Stimulated activated CD8-positive, alpha-beta memory T cell treated with anti-CD3 and anti-CD28 coated beads, Interleukin-15, amount 100 ng/mL, for 48 hours (primary cell): ENCODE data around the gene RMND1.
"Not testable (repeated sequence)": the region's sequence is repeated elsewhere in the genome, so short reads cannot be mapped to it uniquely, and the experiment has no call there.

Experiments
- DNase-seq, 2 donors: peaks; one replicate each; pipeline ENCODE4 v3.0.0-alpha.2; 2020; ENCODE audit warnings: low read depth in 2 of 2

The RMND1 gene

DNA sequence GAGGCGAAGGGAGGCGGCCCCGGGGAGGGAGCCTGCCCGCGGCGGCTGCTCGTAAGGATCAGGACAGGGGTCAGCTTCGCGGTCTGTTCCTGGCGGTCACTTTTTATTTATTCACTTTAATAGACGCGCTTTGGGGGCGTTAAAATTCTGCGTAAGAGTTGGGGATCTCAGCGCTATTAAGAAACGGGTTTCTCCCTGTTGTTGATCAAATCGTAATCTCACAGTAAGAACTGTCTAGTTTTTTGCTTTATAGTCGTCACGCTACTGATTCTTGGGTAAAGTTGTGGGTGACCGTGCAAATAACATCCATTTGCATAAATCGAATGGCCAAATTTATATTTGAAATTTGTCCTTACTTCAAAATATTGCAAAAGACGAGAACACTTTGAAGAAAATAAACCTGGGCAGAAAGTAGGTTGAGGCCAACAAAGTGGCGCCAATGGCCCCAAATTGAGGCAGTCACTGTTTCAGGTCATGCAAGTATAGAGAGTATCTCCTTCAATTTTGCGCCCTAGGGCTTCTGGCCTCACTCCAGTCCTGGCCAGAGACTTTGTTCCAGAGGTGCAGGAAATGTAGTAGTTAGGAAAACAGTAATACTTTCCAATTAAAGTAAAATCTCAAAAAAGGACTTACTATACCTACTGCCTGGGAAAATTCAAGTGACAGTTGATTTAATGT, 963 bp upstream of the RMND1 start:
- no peak for DNase-seq

DNA sequence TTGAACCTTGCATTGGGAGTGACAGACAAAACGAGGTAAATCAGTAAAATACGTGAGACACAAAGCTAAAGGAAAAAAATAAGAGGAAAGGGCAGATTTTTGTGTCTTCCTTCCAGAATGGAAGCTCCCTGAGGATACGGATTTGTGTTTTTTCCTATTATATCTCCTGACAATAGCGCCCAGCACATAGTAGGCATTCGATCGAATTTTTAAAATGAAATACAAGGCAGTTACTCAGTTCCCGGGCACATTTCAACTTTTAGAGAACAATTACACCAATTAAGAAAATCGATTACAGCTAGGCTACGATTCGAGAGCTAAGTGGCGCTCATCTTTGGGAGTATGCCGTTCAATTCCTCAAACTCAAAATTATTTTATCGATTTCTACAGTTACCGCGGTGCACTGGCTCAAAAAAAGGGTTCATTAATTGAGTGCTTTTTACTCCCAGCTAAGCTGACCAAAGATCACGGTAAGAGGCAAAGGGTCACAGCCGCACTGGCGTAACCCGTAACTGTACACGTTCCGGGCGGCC, 443 bp downstream of the RMND1 start:
- no peak for DNase-seq

- DNase-seq, result not testable (repeated sequence)
Measured at GRCh38 chr6:151450928-151451327, 998 bp downstream of the RMND1 start.

DNA sequence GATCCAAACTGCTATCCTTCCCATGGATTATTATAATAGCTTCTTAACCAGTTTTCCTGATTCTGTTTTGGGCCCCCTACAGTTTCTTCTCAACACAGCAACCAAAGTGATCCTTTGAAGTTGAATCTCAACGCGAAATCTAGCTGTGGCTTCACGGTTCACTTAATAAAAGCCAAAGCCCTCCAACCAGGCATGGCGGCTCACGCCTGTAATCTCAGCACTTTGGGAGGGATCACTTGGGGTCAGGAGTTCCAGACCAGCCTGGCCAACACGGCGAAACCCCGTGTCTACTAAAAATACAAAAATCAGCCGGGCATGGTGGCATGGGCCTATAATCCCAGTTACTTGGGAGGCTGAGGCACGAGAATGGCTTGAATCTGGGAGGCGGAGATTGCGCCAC, 3.3 kb downstream of the RMND1 start:
- no peak for DNase-seq

- DNase-seq, result no peak
Measured at GRCh38 chr6:151447237-151447636, 4.7 kb downstream of the RMND1 start.

GRCh38 chr6:151445482-151445881, 6.4 kb downstream of the RMND1 start:
- DNase-seq, result no peak

DNA sequence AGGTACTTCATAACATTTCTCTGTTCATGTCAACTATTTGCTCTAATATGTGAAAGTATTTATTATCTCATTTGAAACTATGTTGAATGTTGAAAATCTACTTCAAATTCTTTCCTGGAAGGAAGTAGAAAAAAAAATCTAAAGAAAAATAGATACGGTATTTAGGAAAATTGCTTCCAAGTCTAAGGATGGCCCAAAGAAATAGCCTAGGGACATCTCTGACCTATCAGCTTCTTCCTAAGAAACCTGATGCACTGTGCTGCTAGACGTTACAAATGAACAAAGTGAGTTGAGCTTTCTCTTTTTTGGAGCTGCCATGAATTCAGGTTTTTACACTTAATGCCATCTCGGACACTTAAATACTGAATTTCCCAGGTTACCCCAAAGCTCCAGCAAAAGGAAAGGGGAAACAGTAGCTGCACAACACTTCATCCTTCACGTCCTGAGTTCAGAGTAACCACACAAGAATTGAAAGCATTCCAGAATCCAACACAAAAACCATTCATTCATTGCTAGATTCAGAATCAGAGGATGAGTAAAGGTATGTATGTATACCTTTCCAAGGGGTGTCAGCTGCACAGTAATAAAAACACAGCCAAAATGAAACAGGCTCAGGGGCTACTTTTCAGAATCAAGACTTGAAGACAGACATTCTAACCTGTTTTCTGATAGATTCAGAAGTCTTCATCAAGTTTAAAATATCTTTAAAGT, 7.9 kb downstream of the RMND1 start:
- no peak for DNase-seq

DNA sequence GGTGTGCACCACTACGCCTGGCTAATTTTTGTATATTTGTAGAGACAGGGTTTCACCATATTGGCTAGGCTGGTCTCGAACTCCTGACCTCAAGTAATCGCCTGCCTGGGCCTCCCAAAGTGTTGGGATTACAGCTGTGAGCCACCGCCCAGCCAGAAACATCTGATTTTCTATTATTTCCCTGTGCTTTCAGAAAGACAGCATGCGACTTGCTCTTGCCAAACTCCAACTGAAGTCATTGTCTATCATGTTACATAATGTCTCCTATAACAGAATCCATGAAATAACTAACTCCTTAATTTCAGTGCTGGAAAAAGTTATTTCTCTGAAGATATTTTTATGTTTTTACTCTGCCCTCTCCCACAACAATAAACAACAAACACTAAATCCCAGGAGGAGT, 8.5 kb downstream of the RMND1 start:
- DNase-seq, result no peak

GRCh38 chr6:151442371-151442770, 9.6 kb downstream of the RMND1 start:
- DNase-seq, result no peak

GRCh38 chr6:151441390-151442166, 10.3 kb downstream of the RMND1 start:
- no peak for DNase-seq

DNA sequence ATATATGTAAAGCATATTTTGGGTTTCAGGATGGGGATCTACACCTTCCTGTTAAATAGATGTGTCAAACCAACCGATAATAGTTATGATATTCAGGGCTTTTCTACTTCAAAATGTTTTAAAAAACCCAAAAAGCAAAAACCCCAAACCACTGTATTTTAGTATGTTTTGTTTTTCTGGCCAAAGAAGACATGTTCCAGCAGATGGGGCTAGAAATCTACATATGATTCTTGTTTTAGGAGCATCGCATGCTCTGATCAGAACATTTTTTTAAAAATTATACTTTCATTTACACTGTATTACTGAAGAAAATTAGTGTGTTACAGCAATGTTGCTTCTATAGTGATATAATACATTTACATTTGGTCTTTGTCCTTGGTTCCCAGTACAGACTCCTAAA, 11.0 kb downstream of the RMND1 start:
- DNase-seq, result no peak

DNA sequence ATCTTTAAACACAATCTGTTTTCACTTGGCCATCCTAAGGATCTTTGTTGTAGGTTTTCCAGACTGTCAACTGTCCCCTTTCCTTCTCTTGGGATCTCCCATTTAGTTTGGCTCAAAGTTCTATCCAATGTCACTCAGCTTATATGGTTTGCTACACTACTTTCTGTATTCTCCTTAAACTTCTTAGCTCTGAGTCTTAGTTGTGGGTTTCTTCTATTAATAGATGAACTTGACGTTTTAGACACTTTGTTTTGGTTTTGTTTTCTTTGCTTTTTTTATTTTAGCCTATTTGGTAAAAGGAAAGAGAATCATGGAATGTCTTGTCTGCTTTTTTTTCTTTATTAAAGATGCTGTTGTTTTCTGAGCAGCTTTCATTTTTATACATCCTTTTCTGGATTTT, 11.4 kb downstream of the RMND1 start:
- no peak for DNase-seq

GRCh38 chr6:151437401-151437800, 14.5 kb downstream of the RMND1 start:
- no peak for DNase-seq

DNA sequence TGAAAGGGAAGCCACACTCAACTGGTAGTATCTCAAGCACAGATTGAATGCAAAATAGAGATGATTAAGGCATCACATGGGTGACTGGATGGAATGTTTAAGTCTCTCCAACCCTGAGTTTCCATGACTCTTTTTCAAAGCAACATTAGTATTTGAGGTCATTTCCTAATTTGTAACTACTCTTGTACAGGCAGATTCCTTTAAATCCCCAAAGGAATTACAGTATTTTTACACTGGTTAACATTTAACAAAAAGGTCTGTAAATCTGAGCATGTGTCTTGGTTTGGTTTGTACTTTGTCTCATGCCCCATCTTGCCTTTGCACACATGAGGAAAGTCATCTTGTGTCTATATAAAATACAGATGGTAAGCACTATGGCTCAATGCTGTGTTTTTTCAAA, 15.1 kb downstream of the RMND1 start:
- no peak for DNase-seq

DNA sequence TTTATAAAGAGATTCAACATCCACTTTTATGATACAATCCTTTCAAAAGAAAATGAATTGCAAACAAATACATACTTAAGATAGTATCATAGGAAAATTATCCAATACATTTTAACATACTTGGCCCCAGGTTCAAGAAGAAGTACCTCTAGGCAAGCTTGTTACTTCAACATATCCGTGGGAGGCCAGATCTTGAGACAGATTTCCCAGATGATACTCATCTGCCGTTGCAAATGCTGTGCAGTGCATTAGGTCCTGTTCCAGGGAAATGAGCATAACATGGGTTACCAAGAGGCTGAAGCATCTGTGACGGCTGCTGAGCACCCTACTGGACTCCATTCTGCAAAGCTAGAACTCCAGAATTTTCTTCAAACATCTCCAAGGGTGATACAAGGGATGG, 15.6 kb downstream of the RMND1 start:
- no peak for DNase-seq

DNA sequence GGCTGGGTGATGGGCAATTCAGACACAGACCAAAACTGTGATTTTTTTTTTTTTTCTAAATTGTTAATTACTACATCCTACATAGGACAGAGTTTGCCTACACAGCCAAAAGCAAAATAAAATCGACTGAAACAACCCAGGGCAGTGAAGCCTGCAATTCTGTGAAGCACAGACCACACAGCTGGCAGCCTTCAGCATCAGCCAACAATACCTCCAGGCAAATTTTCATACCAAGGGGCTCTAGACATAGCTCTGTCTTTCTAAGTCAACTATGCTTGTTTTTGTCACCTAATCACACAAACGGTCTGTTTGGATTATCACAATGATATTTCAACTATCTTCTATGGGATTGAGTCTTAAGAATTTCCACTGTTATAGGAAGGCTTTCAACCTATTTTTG, 17.6 kb downstream of the RMND1 start:
- no peak for DNase-seq

DNA sequence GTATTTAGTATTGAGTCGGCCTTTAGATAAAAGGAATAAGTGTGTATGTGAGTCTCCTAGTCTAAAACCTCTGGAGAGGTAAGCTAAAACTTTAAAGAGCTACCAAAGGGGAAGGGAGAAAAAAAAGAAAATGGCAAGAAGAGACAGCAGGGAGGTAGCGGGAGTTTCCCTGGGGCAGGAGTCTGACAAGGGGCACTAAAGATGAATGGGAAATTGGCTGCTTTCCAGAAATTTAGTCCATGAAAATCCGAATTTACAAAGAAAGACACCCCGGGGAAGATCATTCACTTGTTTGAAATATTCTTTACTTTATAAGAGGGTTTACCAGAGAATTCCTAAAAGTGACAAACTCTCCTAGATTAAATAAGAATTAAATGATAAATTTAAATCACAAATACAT, 19.3 kb downstream of the RMND1 start:
- DNase-seq, result no peak

DNA sequence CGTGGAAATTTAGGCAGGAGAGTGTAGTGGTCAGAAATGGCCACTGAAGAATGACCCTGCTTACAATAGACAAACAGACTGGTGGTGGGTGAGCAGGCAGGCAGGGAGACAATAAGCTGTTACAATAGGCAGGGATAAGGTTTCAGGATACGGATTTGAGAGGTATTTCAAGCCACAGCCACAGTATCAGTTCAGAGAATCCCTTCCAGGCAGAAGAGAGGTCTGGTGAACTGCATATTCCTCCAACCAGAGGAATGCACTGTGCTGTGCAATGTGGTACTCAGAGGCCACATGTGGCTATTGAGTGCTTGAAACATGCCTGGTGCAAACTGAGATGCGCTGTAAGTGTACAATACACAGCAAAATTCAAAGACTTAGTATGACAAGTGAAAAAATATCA, 20.6 kb downstream of the RMND1 start:
- no peak for DNase-seq

- DNase-seq, result no peak
Measured at GRCh38 chr6:151430886-151431285, 21.0 kb downstream of the RMND1 start.

DNA sequence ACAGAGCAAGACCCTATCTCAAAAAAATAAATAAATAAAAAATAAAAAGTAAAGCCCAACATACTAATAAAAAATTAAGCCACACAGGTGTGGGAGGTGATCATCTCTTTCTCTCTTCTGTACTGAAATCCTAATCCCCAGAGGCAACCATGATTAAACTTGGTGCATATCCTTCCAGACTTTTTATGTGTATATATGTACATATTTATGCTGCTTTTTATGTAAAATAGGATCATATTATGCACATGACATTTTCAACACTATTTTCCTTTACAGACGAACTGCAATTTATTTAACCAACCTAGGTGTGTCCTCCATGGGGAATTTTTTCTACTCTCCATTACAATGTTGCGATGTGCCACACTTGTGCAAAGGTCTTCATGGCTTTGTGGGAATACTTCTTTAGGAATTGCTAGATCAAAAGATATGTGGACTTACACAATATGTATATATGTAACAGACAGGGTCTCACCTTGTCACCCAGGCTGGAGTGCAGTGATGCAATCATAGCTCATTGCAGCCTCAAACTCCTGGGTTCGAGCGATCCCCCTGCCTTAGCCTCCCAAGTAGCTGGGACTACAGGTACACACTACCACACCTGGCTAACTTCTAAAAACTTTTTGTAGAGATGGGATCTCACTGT, 23.7 kb downstream of the RMND1 start:
- DNase-seq, result no peak

GRCh38 chr6:151425561-151425960, 26.4 kb downstream of the RMND1 start:
- no peak for DNase-seq

DNA sequence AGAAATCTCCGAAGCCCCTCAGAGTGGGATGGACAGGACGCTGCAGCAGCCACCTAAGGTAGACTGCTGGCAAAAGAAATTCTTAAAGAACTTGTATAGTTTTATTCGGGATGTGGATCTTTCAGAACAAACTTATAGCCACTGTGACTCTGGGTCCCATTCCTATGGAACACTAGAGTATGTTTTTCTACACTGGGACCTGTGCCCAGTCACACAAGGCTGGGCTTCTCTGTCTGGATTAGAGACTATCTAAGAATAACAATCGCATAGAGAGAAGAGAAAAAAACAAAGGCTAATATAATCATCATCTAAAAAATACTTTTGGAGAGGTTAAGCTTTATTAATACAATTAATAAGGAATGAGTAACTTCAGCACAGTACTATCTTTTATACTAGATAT, 28.9 kb downstream of the RMND1 start:
- no peak for DNase-seq
